WTC11 (cell line): ENCODE measurements around the gene DOP1A. TPM values are rescaled to one million over a fixed set of nuclear protein-coding genes. Genes with fewer than 3 reads are reported as not detected.

Experiments
- ATAC-seq: fragments of 200-7000 bp; cut with Tn5 transposase; 2 replicates; pipeline ENCODE4 v1.10.0; 2021; ENCODE audit warnings: mild to moderate bottlenecking, moderate library complexity
- CTCF ChIA-PET: fragments of 300-600 bp; sonication (Branson Sonifier 250); formaldehyde crosslinking; loops from one replicate; lab custom pipeline; 2021; ENCODE audit warnings: antibody characterized with exemption; lab: Charles Lee
- POLR2A ChIA-PET: fragments of 350-600 bp; sonication (Branson Sonifier 250); formaldehyde crosslinking; loops from one replicate; lab custom pipeline; 2021; ENCODE audit warnings: antibody characterized with exemption; lab: Charles Lee
- DNase-seq: peaks from one replicate; pipeline ENCODE4 v3.0.0; 2021; ENCODE audit warnings: low spot score
- H3K27ac Mint-ChIP-seq: 2 replicates; pipeline ENCODE4 v1.8.0; 2021; ENCODE audit warnings: mixed read lengths
- H3K27me3 Mint-ChIP-seq: 2 replicates; pipeline ENCODE4 v1.8.0; 2021; ENCODE audit warnings: low read depth, mild to moderate bottlenecking, moderate library complexity, mixed read lengths
- H3K36me3 Mint-ChIP-seq: 2 replicates; pipeline ENCODE4 v1.8.0; 2021; ENCODE audit warnings: mixed read lengths
- H3K4me1 Mint-ChIP-seq: 2 replicates; pipeline ENCODE4 v1.8.0; 2022; ENCODE audit warnings: mixed read lengths
- H3K4me3 Mint-ChIP-seq: 2 replicates; pipeline ENCODE4 v1.8.0; 2021; ENCODE audit warnings: mild to moderate bottlenecking, moderate library complexity, mixed read lengths
- H3K9me3 Mint-ChIP-seq: 2 replicates; pipeline ENCODE4 v1.8.0; 2021; ENCODE audit warnings: mixed read lengths
- FOXJ3 ChIP-seq: sonication (generic); formaldehyde crosslinking; IDR thresholded peaks from 2 replicates; pipeline ENCODE4 v1.9.0; 2021; ENCODE audit warnings: missing genetic modification reagents, mild to moderate bottlenecking, borderline replicate concordance
- FOXP1 ChIP-seq: sonication (generic); formaldehyde crosslinking; IDR thresholded peaks from 2 replicates; pipeline ENCODE4 v1.8.0; 2022; ENCODE audit warnings: missing genetic modification reagents, mild to moderate bottlenecking, moderate library complexity, borderline replicate concordance
- GRHL2 ChIP-seq: fragments of 250-450 bp; sonication (Bioruptor Pico); IDR thresholded peaks from 2 replicates; pipeline ENCODE4 v1.8.0; 2022; ENCODE audit warnings: mild to moderate bottlenecking, moderate library complexity; ENCODE audit not compliant: insufficient replicate concordance, severe bottlenecking
- TP53 ChIP-seq: sonication (generic); formaldehyde crosslinking; IDR thresholded peaks from 2 replicates; pipeline ENCODE4 v1.8.1; 2023; ENCODE audit warnings: mild to moderate bottlenecking, missing genetic modification reagents
- total RNA-seq: library from RNA; stranded (reverse); gene quantifications from 3 replicates; pipeline ENCODE4 v1.2.3, GENCODE V29; 2021
- TF ChIP-seq, protein P1 (sequence below): fragments of 250-450 bp; sonication (Bioruptor Pico); IDR thresholded peaks from 2 replicates; pipeline ENCODE4 v1.9.0; 2021; ENCODE audit warnings: mild to moderate bottlenecking
- TF ChIP-seq, protein P2 (sequence below): sonication (generic); formaldehyde crosslinking; IDR thresholded peaks from 2 replicates; pipeline ENCODE4 v1.8.0; 2023; ENCODE audit warnings: mild to moderate bottlenecking, missing genetic modification reagents
- TF ChIP-seq, protein P3 (sequence below): sonication (generic); formaldehyde crosslinking; IDR thresholded peaks from 2 replicates; pipeline ENCODE4 v1.8.0; 2022; ENCODE audit warnings: missing genetic modification reagents
- TF ChIP-seq, protein P4 (sequence below): sonication (generic); formaldehyde crosslinking; IDR thresholded peaks from 2 replicates; pipeline ENCODE4 v1.8.1; 2023; ENCODE audit warnings: mild to moderate bottlenecking, missing genetic modification reagents
- TF ChIP-seq, protein P5 (sequence below): sonication (generic); formaldehyde crosslinking; IDR thresholded peaks from 2 replicates; pipeline ENCODE4 v1.8.0; 2022; ENCODE audit warnings: mild to moderate bottlenecking, missing genetic modification reagents
- TF ChIP-seq, protein P6 (sequence below): fragments of 250-450 bp; sonication (Bioruptor Pico); IDR thresholded peaks from 2 replicates; pipeline ENCODE4 v1.9.0; 2021; ENCODE audit warnings: mild to moderate bottlenecking, borderline replicate concordance
- TF ChIP-seq, protein P7 (sequence below): sonication (generic); formaldehyde crosslinking; IDR thresholded peaks from 2 replicates; pipeline ENCODE4 v1.8.0; 2022; ENCODE audit warnings: mild to moderate bottlenecking, missing genetic modification reagents
- TF ChIP-seq, protein P8 (sequence below): sonication (generic); formaldehyde crosslinking; IDR thresholded peaks from 2 replicates; pipeline ENCODE4 v1.8.0; 2022; ENCODE audit warnings: mild to moderate bottlenecking, missing genetic modification reagents

DOP1A gene
- total RNA-seq, 1 experiment from 2014 or later, result 16.9 TPM

DNA sequence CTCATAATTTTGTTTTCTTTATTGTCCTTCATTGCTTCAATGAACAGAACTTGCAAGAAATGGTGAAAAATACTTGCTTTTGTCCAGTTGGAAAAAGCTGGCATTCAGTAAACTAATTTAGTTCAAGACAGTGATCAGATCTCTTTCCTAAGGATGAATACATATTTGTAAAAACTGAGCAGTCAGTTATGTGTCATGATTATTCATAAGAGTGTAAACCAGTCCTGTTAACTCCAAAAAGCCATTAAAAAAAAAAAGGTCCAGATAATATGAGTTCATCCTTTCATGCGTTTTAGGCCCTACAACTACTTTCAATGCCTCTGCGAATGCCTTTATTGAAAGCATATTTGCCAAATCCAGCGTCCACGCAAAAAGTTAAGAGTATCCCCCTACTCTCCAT, 125.0 kb downstream of the DOP1A start (continued):
- TF ChIP-seq, protein P1, sequence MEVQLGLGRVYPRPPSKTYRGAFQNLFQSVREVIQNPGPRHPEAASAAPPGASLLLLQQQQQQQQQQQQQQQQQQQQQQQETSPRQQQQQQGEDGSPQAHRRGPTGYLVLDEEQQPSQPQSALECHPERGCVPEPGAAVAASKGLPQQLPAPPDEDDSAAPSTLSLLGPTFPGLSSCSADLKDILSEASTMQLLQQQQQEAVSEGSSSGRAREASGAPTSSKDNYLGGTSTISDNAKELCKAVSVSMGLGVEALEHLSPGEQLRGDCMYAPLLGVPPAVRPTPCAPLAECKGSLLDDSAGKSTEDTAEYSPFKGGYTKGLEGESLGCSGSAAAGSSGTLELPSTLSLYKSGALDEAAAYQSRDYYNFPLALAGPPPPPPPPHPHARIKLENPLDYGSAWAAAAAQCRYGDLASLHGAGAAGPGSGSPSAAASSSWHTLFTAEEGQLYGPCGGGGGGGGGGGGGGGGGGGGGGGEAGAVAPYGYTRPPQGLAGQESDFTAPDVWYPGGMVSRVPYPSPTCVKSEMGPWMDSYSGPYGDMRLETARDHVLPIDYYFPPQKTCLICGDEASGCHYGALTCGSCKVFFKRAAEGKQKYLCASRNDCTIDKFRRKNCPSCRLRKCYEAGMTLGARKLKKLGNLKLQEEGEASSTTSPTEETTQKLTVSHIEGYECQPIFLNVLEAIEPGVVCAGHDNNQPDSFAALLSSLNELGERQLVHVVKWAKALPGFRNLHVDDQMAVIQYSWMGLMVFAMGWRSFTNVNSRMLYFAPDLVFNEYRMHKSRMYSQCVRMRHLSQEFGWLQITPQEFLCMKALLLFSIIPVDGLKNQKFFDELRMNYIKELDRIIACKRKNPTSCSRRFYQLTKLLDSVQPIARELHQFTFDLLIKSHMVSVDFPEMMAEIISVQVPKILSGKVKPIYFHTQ (CRISPR knock-in tag), result no peak
- TF ChIP-seq TP53 (CRISPR knock-in tag), result no peak
- TF ChIP-seq FOXJ3 (CRISPR knock-in tag), result no peak
- TF ChIP-seq GRHL2 (CRISPR knock-in tag), result no peak

DNA sequence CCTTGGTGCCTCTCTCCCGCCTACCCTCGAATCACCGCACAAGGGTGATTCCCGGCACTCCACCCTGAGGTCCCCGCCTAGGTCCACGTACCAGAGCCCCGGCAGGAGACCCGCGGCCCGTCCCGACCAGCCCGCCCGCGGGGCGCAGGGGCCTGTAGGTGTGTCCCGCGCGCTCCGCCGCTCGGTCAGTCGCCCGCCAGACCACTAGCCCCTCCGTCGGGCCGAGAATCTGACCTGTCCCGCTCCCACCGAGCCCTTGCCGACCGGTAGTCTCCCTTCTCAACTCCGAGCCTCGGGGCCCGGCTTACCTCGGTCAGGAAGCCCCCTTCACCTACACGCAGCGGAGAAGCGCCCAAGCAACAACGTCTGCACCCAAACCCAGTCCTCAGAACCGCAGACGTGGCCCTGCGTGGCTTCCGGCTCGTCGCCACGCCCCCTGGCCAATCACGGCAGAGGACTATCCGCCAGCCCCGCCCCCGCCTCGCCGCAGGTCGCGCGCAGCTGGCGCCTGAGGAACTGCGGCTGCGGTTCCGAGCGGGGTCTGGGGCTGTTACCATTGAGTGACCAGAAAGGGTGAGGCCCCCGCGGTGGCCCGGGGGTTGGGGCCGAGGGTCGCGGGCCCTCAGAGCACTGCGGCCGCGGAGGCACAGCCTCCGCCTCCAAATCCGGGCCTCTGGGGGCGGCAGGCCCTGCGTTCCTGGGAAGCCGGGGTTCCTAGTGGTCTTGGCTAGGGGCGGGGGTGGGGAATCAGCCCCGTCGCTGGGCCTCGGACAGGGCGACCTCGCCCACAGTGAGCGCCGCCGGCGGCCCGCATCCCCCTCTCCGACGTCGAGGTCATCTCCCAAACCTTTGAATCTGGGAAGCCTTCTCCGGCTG, 125.6 kb downstream of the DOP1A start, which contains the start of the genes PGM3 and RWDD2A:
Gene PGM3 (minus strand): TSS at position 395 of the 876 bp plus-strand sequence. CDS start 2,253 bp downstream, outside the sequence.
Gene RWDD2A (plus strand): TSS at position 487 of the 876 bp plus-strand sequence. CDS start 1,095 bp downstream, outside the sequence.
- H3K27ac Mint-ChIP-seq, result peak within 1 kb of the TSS; percentile 94
- CTCF ChIA-PET, result interaction anchor here (0.6 to 2.1 kb wide), 7 partner anchors 22 to 343 kb away, joined by 3 to 9 read pairs (median 5); partner anchors contain the start of genes DOP1A, PRSS35 and UBE3D
- ATAC-seq (peak; percentile 90), DNase-seq (peak; percentile 87)
- no peaks in the 10 kb centered on the region for H3K9me3 Mint-ChIP-seq
- H3K4me1 Mint-ChIP-seq, result peaks cover 24% of the 10 kb centered on the region
- H3K36me3 Mint-ChIP-seq, result peaks cover 50% of the 10 kb centered on the region
- H3K4me3 Mint-ChIP-seq, result peak within 1 kb of the TSS; percentile 94
- POLR2A ChIA-PET, result interaction anchor here (0.6 kb wide), 1 partner anchor 319 kb away, joined by 3 read pairs; the partner anchor contains the start of gene PRSS35
- no peaks in the 10 kb centered on the region for H3K27me3 Mint-ChIP-seq
- TF ChIP-seq, protein P2, sequence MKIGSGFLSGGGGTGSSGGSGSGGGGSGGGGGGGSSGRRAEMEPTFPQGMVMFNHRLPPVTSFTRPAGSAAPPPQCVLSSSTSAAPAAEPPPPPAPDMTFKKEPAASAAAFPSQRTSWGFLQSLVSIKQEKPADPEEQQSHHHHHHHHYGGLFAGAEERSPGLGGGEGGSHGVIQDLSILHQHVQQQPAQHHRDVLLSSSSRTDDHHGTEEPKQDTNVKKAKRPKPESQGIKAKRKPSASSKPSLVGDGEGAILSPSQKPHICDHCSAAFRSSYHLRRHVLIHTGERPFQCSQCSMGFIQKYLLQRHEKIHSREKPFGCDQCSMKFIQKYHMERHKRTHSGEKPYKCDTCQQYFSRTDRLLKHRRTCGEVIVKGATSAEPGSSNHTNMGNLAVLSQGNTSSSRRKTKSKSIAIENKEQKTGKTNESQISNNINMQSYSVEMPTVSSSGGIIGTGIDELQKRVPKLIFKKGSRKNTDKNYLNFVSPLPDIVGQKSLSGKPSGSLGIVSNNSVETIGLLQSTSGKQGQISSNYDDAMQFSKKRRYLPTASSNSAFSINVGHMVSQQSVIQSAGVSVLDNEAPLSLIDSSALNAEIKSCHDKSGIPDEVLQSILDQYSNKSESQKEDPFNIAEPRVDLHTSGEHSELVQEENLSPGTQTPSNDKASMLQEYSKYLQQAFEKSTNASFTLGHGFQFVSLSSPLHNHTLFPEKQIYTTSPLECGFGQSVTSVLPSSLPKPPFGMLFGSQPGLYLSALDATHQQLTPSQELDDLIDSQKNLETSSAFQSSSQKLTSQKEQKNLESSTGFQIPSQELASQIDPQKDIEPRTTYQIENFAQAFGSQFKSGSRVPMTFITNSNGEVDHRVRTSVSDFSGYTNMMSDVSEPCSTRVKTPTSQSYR (CRISPR knock-in tag), result no peak
- TF ChIP-seq, protein P3, sequence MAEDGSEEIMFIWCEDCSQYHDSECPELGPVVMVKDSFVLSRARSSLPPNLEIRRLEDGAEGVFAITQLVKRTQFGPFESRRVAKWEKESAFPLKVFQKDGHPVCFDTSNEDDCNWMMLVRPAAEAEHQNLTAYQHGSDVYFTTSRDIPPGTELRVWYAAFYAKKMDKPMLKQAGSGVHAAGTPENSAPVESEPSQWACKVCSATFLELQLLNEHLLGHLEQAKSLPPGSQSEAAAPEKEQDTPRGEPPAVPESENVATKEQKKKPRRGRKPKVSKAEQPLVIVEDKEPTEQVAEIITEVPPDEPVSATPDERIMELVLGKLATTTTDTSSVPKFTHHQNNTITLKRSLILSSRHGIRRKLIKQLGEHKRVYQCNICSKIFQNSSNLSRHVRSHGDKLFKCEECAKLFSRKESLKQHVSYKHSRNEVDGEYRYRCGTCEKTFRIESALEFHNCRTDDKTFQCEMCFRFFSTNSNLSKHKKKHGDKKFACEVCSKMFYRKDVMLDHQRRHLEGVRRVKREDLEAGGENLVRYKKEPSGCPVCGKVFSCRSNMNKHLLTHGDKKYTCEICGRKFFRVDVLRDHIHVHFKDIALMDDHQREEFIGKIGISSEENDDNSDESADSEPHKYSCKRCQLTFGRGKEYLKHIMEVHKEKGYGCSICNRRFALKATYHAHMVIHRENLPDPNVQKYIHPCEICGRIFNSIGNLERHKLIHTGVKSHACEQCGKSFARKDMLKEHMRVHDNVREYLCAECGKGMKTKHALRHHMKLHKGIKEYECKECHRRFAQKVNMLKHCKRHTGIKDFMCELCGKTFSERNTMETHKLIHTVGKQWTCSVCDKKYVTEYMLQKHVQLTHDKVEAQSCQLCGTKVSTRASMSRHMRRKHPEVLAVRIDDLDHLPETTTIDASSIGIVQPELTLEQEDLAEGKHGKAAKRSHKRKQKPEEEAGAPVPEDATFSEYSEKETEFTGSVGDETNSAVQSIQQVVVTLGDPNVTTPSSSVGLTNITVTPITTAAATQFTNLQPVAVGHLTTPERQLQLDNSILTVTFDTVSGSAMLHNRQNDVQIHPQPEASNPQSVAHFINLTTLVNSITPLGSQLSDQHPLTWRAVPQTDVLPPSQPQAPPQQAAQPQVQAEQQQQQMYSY (CRISPR knock-in tag), result no peak
- TF ChIP-seq, protein P4, sequence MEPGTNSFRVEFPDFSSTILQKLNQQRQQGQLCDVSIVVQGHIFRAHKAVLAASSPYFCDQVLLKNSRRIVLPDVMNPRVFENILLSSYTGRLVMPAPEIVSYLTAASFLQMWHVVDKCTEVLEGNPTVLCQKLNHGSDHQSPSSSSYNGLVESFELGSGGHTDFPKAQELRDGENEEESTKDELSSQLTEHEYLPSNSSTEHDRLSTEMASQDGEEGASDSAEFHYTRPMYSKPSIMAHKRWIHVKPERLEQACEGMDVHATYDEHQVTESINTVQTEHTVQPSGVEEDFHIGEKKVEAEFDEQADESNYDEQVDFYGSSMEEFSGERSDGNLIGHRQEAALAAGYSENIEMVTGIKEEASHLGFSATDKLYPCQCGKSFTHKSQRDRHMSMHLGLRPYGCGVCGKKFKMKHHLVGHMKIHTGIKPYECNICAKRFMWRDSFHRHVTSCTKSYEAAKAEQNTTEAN, result no peak
- TF ChIP-seq, protein P5, sequence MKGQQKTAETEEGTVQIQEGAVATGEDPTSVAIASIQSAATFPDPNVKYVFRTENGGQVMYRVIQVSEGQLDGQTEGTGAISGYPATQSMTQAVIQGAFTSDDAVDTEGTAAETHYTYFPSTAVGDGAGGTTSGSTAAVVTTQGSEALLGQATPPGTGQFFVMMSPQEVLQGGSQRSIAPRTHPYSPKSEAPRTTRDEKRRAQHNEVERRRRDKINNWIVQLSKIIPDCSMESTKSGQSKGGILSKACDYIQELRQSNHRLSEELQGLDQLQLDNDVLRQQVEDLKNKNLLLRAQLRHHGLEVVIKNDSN (CRISPR knock-in tag), result 0 out of 2 replicates have a peak, but pooled peaks have one; percentile 12
- TF ChIP-seq FOXP1 (CRISPR knock-in tag) (no peak), TP53 (CRISPR knock-in tag) (no peak)
- TF ChIP-seq, protein P6, sequence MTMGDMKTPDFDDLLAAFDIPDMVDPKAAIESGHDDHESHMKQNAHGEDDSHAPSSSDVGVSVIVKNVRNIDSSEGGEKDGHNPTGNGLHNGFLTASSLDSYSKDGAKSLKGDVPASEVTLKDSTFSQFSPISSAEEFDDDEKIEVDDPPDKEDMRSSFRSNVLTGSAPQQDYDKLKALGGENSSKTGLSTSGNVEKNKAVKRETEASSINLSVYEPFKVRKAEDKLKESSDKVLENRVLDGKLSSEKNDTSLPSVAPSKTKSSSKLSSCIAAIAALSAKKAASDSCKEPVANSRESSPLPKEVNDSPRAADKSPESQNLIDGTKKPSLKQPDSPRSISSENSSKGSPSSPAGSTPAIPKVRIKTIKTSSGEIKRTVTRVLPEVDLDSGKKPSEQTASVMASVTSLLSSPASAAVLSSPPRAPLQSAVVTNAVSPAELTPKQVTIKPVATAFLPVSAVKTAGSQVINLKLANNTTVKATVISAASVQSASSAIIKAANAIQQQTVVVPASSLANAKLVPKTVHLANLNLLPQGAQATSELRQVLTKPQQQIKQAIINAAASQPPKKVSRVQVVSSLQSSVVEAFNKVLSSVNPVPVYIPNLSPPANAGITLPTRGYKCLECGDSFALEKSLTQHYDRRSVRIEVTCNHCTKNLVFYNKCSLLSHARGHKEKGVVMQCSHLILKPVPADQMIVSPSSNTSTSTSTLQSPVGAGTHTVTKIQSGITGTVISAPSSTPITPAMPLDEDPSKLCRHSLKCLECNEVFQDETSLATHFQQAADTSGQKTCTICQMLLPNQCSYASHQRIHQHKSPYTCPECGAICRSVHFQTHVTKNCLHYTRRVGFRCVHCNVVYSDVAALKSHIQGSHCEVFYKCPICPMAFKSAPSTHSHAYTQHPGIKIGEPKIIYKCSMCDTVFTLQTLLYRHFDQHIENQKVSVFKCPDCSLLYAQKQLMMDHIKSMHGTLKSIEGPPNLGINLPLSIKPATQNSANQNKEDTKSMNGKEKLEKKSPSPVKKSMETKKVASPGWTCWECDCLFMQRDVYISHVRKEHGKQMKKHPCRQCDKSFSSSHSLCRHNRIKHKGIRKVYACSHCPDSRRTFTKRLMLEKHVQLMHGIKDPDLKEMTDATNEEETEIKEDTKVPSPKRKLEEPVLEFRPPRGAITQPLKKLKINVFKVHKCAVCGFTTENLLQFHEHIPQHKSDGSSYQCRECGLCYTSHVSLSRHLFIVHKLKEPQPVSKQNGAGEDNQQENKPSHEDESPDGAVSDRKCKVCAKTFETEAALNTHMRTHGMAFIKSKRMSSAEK (CRISPR knock-in tag), result no peak
- TF ChIP-seq, protein P7, sequence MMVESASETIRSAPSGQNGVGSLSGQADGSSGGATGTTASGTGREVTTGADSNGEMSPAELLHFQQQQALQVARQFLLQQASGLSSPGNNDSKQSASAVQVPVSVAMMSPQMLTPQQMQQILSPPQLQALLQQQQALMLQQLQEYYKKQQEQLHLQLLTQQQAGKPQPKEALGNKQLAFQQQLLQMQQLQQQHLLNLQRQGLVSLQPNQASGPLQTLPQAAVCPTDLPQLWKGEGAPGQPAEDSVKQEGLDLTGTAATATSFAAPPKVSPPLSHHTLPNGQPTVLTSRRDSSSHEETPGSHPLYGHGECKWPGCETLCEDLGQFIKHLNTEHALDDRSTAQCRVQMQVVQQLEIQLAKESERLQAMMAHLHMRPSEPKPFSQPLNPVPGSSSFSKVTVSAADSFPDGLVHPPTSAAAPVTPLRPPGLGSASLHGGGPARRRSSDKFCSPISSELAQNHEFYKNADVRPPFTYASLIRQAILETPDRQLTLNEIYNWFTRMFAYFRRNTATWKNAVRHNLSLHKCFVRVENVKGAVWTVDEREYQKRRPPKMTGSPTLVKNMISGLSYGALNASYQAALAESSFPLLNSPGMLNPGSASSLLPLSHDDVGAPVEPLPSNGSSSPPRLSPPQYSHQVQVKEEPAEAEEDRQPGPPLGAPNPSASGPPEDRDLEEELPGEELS, result peak; percentile 10
- TF ChIP-seq, protein P8, sequence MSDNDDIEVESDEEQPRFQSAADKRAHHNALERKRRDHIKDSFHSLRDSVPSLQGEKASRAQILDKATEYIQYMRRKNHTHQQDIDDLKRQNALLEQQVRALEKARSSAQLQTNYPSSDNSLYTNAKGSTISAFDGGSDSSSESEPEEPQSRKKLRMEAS (CRISPR knock-in tag), result peak; percentile 74
